ENCODE data around the gene FILIP1L. TPM values are rescaled to one million over a fixed set of nuclear protein-coding genes. Genes with fewer than 3 reads are reported as not detected.

FILIP1L gene
- total RNA-seq, 1 experiment from 2014 or later: 0.07 TPM

DNA sequence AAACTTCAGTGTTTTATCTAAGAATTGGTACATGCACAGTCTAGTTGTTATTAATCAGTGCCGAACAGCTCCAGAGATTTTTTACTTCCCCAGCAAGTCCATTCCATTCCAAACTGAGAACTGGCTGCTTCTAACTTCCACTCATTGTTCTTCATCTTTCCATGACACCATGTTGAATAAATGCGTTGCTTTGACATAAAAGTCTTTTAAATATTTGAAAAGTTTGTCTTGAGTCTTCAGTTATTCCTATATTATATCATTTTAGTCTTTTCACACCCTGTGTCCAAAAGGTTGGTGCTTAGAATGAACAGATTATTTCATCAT, 231.2 kb downstream of the FILIP1L start:
- no peak overlapping the region for H3T11ph ChIP-seq (ENCODE audit: low read length)
- no peak overlapping the region for H2AFZ ChIP-seq (ENCODE audit: low read length)
- no peak overlapping the region for H3K4ac ChIP-seq (ENCODE audit: low read depth, low read length)
- no peak overlapping the region for H2BK12ac ChIP-seq (ENCODE audit: insufficient read length, low read depth, low read length)
- H3K79me1 ChIP-seq (ENCODE audit: insufficient read depth, low read depth, low read length, poor library complexity, severe bottlenecking): no peaks in the 10 kb centered on the region
- H4K5ac ChIP-seq (ENCODE audit: insufficient read length, low read depth, low read length): no peak overlapping the region
- WGBS (ENCODE audit: extremely low coverage, insufficient read length, low lambda C conversion rate): no CpG with 5 or more reads among the region's 2 CpGs
- H3K56ac ChIP-seq (ENCODE audit: insufficient read length, low read depth, low read length): no peak overlapping the region
- H3K27ac ChIP-seq (ENCODE audit: insufficient read length, low read depth, low read length): no peak overlapping the region
- no peak overlapping the region for H3K9ac ChIP-seq (ENCODE audit: extremely low read depth, insufficient read length, low read length)
- peaks cover 0 to 3% (median 0%) of the 10 kb centered on the region in 3 experiments; a peak in 1 of 7 replicates for H3K36me3 Mint-ChIP-seq (ENCODE audit: insufficient read depth in 1 of 3, low read depth in 3 of 3)
- no peak overlapping the region for H3K14ac ChIP-seq (ENCODE audit: insufficient read depth, low read length)
- no peak overlapping the region for H2AK5ac ChIP-seq (ENCODE audit: insufficient read length, low read length)
- peaks cover 3 to 9% of the 10 kb centered on the region in 2 experiments; a peak in 1 of 4 replicates for H3K4me1 Mint-ChIP-seq
- no peak overlapping the region for H3K23ac ChIP-seq (ENCODE audit: insufficient read length, low read depth, low read length)
- H2BK120ac ChIP-seq (ENCODE audit: low read depth, low read length, poor library complexity, severe bottlenecking): no peak overlapping the region
- no peak for DNase-seq
- no peak overlapping the region for H2BK5ac ChIP-seq (ENCODE audit: insufficient read length, low read length)
- H2BK20ac ChIP-seq (ENCODE audit: low read depth, low read length, poor library complexity, severe bottlenecking): no peak overlapping the region
- H3K23me2 ChIP-seq (ENCODE audit: insufficient read length, low read depth, low read length, poor library complexity, severe bottlenecking): no peaks in the 10 kb centered on the region
- no peak overlapping the region for H3K18ac ChIP-seq (ENCODE audit: insufficient read length, low read depth, low read length)
- TF ChIP-seq, protein P1, sequence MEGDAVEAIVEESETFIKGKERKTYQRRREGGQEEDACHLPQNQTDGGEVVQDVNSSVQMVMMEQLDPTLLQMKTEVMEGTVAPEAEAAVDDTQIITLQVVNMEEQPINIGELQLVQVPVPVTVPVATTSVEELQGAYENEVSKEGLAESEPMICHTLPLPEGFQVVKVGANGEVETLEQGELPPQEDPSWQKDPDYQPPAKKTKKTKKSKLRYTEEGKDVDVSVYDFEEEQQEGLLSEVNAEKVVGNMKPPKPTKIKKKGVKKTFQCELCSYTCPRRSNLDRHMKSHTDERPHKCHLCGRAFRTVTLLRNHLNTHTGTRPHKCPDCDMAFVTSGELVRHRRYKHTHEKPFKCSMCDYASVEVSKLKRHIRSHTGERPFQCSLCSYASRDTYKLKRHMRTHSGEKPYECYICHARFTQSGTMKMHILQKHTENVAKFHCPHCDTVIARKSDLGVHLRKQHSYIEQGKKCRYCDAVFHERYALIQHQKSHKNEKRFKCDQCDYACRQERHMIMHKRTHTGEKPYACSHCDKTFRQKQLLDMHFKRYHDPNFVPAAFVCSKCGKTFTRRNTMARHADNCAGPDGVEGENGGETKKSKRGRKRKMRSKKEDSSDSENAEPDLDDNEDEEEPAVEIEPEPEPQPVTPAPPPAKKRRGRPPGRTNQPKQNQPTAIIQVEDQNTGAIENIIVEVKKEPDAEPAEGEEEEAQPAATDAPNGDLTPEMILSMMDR (conservative IDR thresholded peaks at IDR 0.05): no peak
- H3K4me2 ChIP-seq (ENCODE audit: insufficient read depth, insufficient read length, low read length): no peak overlapping the region
- H3K27me3 Mint-ChIP-seq (ENCODE audit: low read depth): peaks cover 22% of the 10 kb centered on the region
- no peak overlapping the region for H4K91ac ChIP-seq (ENCODE audit: insufficient read length, low read depth, low read length)
- H3K9me3 Mint-ChIP-seq: no peaks in the 10 kb centered on the region
- H3K4me1 ChIP-seq (ENCODE audit: insufficient read depth, low read length): no peaks in the 10 kb centered on the region
- no peak overlapping the region for H3K4me3 Mint-ChIP-seq
- no peaks in the 10 kb centered on the region for H4K20me1 ChIP-seq (ENCODE audit: control insufficient read depth, insufficient read depth, insufficient read length)
- H3K27ac Mint-ChIP-seq: no peak overlapping the region
- peaks cover 8% of the 10 kb centered on the region; the same call in 1 of the 2 replicates for H3K27me3 ChIP-seq (ENCODE audit: insufficient read depth, low read length)
- H3K9me3 ChIP-seq (ENCODE audit: control insufficient read depth, low read depth, low read length): no peaks in the 10 kb centered on the region
- H2BK15ac ChIP-seq (ENCODE audit: low read depth, low read length): no peak overlapping the region
- H4K8ac ChIP-seq (replicated peaks; ENCODE audit: insufficient read length, low read depth, low read length): no peak overlapping the region
- no peaks in the 10 kb centered on the region for H3K79me2 ChIP-seq (ENCODE audit: insufficient read depth, low read length)
